ENCODE measurements around the gene OCA2.

DNA sequence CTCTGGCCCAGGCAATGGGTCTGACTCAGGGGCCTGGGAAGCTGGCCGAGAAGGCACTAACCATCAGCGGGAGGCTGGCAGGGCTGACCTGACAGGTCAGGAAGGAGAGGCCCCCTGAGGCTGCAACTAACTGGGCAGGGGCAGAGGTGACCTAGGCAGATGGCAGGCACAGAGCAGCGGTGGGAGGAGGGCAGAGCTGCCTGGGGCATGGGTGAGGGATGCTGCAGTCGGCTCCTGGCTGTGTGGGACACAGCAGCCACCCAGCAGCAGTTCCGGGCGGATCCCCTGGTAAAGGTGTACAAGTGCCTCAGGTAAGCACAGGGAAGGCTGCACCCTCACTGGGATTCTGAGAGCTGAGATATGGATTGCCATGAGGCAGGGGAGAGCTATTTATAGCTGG is 236.1 kb downstream of the OCA2 start:
- TF ChIP-seq, protein P1, sequence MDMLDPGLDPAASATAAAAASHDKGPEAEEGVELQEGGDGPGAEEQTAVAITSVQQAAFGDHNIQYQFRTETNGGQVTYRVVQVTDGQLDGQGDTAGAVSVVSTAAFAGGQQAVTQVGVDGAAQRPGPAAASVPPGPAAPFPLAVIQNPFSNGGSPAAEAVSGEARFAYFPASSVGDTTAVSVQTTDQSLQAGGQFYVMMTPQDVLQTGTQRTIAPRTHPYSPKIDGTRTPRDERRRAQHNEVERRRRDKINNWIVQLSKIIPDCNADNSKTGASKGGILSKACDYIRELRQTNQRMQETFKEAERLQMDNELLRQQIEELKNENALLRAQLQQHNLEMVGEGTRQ (IDR thresholded peaks at IDR 0.05; ENCODE audit: low read depth, low read length): no peak
- TF ChIP-seq POLR2A (IDR thresholded peaks at IDR 0.05; ENCODE audit: low read depth, low read length): no peak
- TF ChIP-seq MXI1 (IDR thresholded peaks at IDR 0.05; ENCODE audit: borderline replicate concordance, low read depth, low read length): no peak
- TF ChIP-seq, protein P2, sequence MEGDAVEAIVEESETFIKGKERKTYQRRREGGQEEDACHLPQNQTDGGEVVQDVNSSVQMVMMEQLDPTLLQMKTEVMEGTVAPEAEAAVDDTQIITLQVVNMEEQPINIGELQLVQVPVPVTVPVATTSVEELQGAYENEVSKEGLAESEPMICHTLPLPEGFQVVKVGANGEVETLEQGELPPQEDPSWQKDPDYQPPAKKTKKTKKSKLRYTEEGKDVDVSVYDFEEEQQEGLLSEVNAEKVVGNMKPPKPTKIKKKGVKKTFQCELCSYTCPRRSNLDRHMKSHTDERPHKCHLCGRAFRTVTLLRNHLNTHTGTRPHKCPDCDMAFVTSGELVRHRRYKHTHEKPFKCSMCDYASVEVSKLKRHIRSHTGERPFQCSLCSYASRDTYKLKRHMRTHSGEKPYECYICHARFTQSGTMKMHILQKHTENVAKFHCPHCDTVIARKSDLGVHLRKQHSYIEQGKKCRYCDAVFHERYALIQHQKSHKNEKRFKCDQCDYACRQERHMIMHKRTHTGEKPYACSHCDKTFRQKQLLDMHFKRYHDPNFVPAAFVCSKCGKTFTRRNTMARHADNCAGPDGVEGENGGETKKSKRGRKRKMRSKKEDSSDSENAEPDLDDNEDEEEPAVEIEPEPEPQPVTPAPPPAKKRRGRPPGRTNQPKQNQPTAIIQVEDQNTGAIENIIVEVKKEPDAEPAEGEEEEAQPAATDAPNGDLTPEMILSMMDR (conservative IDR thresholded peaks at IDR 0.05; ENCODE audit: low read depth, low read length): no peak
- no peak for TF ChIP-seq BHLHE40 (IDR thresholded peaks at IDR 0.05; ENCODE audit: low read depth, low read length)
- no peak for TF ChIP-seq MAFK (IDR thresholded peaks at IDR 0.05; ENCODE audit: low read depth, low read length)
- no peak for TF ChIP-seq RAD21 (IDR thresholded peaks at IDR 0.05; ENCODE audit: low read length)

All from IMR-90 (cell line).